ENCODE results near the gene SLC35B2. TPM values are rescaled to one million over a fixed set of nuclear protein-coding genes. Genes with fewer than 3 reads are reported as not detected.

The SLC35B2 gene
- total and polyA plus RNA-seq, 10 donors, result 17.6 to 30.4 (median 24.0) TPM

DNA sequence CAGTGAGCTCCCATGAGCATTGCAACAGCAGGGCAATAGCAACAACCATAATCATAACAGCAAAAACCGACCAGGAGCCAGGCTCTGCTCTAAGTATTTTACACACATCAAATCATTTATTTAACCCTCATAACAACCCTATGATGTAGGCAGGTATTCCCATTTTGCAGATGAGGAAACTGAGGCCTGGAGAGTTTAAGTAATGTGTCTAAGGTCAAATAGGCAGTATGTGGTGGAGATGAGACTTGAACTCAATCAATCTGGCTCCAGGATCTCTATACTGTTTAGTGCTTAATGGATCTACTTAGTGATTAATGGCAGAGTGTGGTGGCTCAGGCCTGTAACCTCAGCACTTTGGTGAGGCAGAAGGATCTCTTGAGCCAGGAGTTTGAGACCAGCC is 16.3 kb upstream of the SLC35B2 start:
- TF ChIP-seq POLR2A (IDR thresholded peaks at IDR 0.05) (no peak), POLR2AphosphoS5 (IDR thresholded peaks at IDR 0.05) (no peak)
- TF ChIP-seq, protein P1, sequence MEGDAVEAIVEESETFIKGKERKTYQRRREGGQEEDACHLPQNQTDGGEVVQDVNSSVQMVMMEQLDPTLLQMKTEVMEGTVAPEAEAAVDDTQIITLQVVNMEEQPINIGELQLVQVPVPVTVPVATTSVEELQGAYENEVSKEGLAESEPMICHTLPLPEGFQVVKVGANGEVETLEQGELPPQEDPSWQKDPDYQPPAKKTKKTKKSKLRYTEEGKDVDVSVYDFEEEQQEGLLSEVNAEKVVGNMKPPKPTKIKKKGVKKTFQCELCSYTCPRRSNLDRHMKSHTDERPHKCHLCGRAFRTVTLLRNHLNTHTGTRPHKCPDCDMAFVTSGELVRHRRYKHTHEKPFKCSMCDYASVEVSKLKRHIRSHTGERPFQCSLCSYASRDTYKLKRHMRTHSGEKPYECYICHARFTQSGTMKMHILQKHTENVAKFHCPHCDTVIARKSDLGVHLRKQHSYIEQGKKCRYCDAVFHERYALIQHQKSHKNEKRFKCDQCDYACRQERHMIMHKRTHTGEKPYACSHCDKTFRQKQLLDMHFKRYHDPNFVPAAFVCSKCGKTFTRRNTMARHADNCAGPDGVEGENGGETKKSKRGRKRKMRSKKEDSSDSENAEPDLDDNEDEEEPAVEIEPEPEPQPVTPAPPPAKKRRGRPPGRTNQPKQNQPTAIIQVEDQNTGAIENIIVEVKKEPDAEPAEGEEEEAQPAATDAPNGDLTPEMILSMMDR (IDR thresholded peaks at IDR 0.05 in 8 of 11, conservative IDR thresholded peaks at IDR 0.05 in 3 of 11), result no peak
- H3K4me3 ChIP-seq, result no peak overlapping the region
- intact Hi-C loops (cut with DNase I; ENCODE audit: low total_unique reads), result no loop called here
- H3K36me3 ChIP-seq, result no peaks in the 10 kb centered on the region
- H3K27me3 ChIP-seq (replicated peaks in 1 of 7), result peaks cover 0 to 99% (median 65%) of the 10 kb centered on the region in 7 donors
- no peaks in the 10 kb centered on the region for H3K9me3 ChIP-seq
- DNase-seq, result no peak
- peaks cover 0 to 41% (median 25%) of the 10 kb centered on the region in 6 donors for H3K4me1 ChIP-seq
- WGBS, 5 donors, result 60 to 87% (median 75%) methylated on average over 1 of the region's 1 CpG
- H3K27ac ChIP-seq, result no peak overlapping the region

GRCh38 chr6:44272999-44273566 is 15.8 kb upstream of the SLC35B2 start:
- Histone ChIP-seq H3K4me3 (no peak overlapping the region), H3K4me1 (peaks cover 0 to 42% (median 25%) of the 10 kb centered on the region in 6 donors), H3K27ac (no peak overlapping the region), H3K36me3 (no peaks in the 10 kb centered on the region), H3K9me3 (no peaks in the 10 kb centered on the region), H3K27me3 (replicated peaks in 1 of 7) (peaks cover 0 to 100% (median 65%) of the 10 kb centered on the region in 7 donors)
- TF ChIP-seq POLR2AphosphoS5 (IDR thresholded peaks at IDR 0.05), result no peak
- TF ChIP-seq, protein P1 (IDR thresholded peaks at IDR 0.05 in 8 of 11, conservative IDR thresholded peaks at IDR 0.05 in 3 of 11), result no peak
- TF ChIP-seq POLR2A (IDR thresholded peaks at IDR 0.05), result no peak
- 86 to 95% (median 90%) methylated on average over 15 to 23 of the region's 23 CpGs for WGBS, 5 donors
- intact Hi-C loops (cut with DNase I; ENCODE audit: low total_unique reads), result no loop called here
- DNase-seq, result peak; percentile 56

DNA sequence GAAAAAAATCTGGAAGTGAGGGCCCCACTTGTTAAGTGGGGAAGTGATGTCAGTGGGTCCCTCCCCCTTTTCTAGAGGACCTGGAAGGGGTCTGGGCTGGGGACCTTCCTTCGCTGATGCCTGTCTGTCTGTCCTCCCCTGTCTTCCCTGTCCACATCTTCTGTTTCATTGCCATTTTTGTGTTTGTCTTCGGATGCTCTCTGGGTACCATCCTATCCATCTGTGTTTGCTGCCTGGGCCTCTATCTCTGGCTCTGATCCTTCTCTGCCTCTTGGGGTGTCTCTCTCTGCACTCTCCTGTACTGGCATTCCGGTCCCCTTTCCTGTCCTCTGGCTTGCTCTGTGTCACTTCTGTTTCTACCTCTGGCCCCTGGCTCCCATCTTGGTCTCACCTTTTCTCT is 15.2 kb upstream of the SLC35B2 start:
- no peak overlapping the region for H3K4me3 ChIP-seq
- no peaks in the 10 kb centered on the region for H3K9me3 ChIP-seq
- peaks cover 0 to 95% (median 63%) of the 10 kb centered on the region in 7 donors for H3K27me3 ChIP-seq (replicated peaks in 1 of 7)
- WGBS, 5 donors, result 81 to 93% (median 84%) methylated on average over 3 of the region's 3 CpGs
- peak; percentile 17 for DNase-seq
- no peak overlapping the region for H3K27ac ChIP-seq
- H3K36me3 ChIP-seq, result no peaks in the 10 kb centered on the region
- intact Hi-C loops (cut with DNase I; ENCODE audit: low total_unique reads), result no loop called here
- TF ChIP-seq POLR2AphosphoS5 (IDR thresholded peaks at IDR 0.05) (no peak), POLR2A (IDR thresholded peaks at IDR 0.05) (no peak)
- TF ChIP-seq, protein P1 (IDR thresholded peaks at IDR 0.05 in 8 of 11, conservative IDR thresholded peaks at IDR 0.05 in 3 of 11), result no peak
- peaks cover 0 to 47% (median 27%) of the 10 kb centered on the region in 6 donors for H3K4me1 ChIP-seq

DNA sequence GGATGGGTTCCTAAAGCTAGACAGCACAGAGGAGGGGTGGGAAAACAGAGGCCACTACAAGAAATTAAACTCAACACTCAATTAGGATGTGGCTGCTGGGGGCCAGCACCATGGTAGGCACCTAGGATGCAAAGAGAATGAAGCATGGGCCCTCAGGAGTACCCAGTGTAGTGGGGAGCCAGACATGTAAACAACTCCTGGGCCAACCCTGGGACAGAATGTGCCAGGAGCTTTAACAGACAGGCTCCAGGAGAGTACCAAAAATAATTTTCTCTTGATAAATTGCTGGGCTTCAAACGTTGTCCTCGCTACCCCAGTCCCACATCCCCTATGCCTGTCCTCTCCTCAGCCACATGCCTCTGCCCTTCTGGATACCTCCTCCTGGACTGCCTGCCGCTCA is 14.6 kb upstream of the SLC35B2 start:
- peak; percentile 17 for DNase-seq
- Histone ChIP-seq H3K36me3 (no peaks in the 10 kb centered on the region), H3K4me1 (peaks cover 0 to 53% (median 28%) of the 10 kb centered on the region in 6 donors), H3K27me3 (replicated peaks in 1 of 7) (peaks cover 0 to 89% (median 57%) of the 10 kb centered on the region in 7 donors), H3K27ac (no peak overlapping the region), H3K4me3 (no peak overlapping the region), H3K9me3 (no peaks in the 10 kb centered on the region)
- intact Hi-C loops (cut with DNase I; ENCODE audit: low total_unique reads), result no loop called here
- TF ChIP-seq POLR2AphosphoS5 (IDR thresholded peaks at IDR 0.05), result no peak
- TF ChIP-seq, protein P1 (IDR thresholded peaks at IDR 0.05 in 8 of 11, conservative IDR thresholded peaks at IDR 0.05 in 3 of 11), result no peak
- no peak for TF ChIP-seq POLR2A (IDR thresholded peaks at IDR 0.05)
- WGBS, 5 donors, result 63 to 78% (median 68%) methylated on average over 3 of the region's 3 CpGs

Data from spleen (tissue), 11 donors.